ENCODE results near the gene CNN3.

CNN3 gene

GRCh38 chr1:94926915-94927404 lies at the start of gene CNN3:
Gene CNN3 (minus strand): TSS chr1:94927110. CDS start chr1:94926894, 216 bp downstream.
- peak; percentile 96 for DNase-seq

- DNase-seq: no peak
These were observed 47.9 kb upstream of the CNN3 start for GRCh38 chr1:94974824-94975223.

GRCh38 chr1:94974241-94974640 lies 47.3 kb upstream of the CNN3 start:
- no peak for DNase-seq

- DNase-seq: no peak
These were observed 46.5 kb upstream of the CNN3 start for GRCh38 chr1:94973309-94973922.

- no peak for DNase-seq
These were observed 44.6 kb upstream of the CNN3 start for GRCh38 chr1:94971491-94971924.

GRCh38 chr1:94970783-94971182 lies 43.9 kb upstream of the CNN3 start:
- no peak for DNase-seq

GRCh38 chr1:94969137-94969536 lies 42.2 kb upstream of the CNN3 start:
- DNase-seq: no peak

GRCh38 chr1:94966033-94966432 lies 39.1 kb upstream of the CNN3 start:
- no peak for DNase-seq

GRCh38 chr1:94963864-94964263 lies 37.0 kb upstream of the CNN3 start:
- no peak for DNase-seq

- DNase-seq: no peak
These were observed 35.7 kb upstream of the CNN3 start for GRCh38 chr1:94962409-94963265.

- DNase-seq: no peak
These were observed 35.1 kb upstream of the CNN3 start for GRCh38 chr1:94961988-94962387.

- DNase-seq: no peak
These were observed 34.7 kb upstream of the CNN3 start for GRCh38 chr1:94961582-94961981.

- no peak for DNase-seq
These were observed 31.2 kb upstream of the CNN3 start for GRCh38 chr1:94958081-94958480.

GRCh38 chr1:94955767-94956632 lies 29.1 kb upstream of the CNN3 start:
- peak; percentile 67 for DNase-seq

GRCh38 chr1:94954263-94955220 lies 27.6 kb upstream of the CNN3 start:
- no peak for DNase-seq

- DNase-seq: no peak
These were observed 26.8 kb upstream of the CNN3 start for GRCh38 chr1:94953746-94954145.

GRCh38 chr1:94953107-94953506 lies 26.2 kb upstream of the CNN3 start:
- no peak for DNase-seq

- no peak for DNase-seq
These were observed 25.6 kb upstream of the CNN3 start for GRCh38 chr1:94952539-94952938.

- peak; percentile 44 for DNase-seq
These were observed 24.7 kb upstream of the CNN3 start for GRCh38 chr1:94951509-94952208.

GRCh38 chr1:94951046-94951445 lies 24.1 kb upstream of the CNN3 start:
- DNase-seq: peak; percentile 44

All from NCI-H82 (cell line).